Progenitor cell of endocrine pancreas (in vitro differentiated cells): ENCODE data around the gene ADAMTSL1. TPM values are rescaled to one million over a fixed set of nuclear protein-coding genes. Genes with fewer than 3 reads are reported as not detected.

Experiments
- DNase-seq: peaks from one replicate; pipeline ENCODE4 v3.0.0; 2021; ENCODE audit warnings: low spot score; ENCODE audit not compliant: unreplicated experiment
- H3K27ac Mint-ChIP-seq: 2 replicates; pipeline ENCODE4 v1.8.0; 2021; ENCODE audit warnings: mild to moderate bottlenecking, moderate library complexity, mixed read lengths
- H3K27me3 Mint-ChIP-seq: 2 replicates; pipeline ENCODE4 v1.8.0; 2021; ENCODE audit warnings: mixed read lengths
- H3K36me3 Mint-ChIP-seq: 2 replicates; pipeline ENCODE4 v1.8.0; 2022; ENCODE audit warnings: mixed read lengths; ENCODE audit not compliant: insufficient read depth
- H3K4me1 Mint-ChIP-seq: 2 replicates; pipeline ENCODE4 v1.8.0; 2021; ENCODE audit warnings: low read depth, mixed read lengths
- H3K4me3 Mint-ChIP-seq: 2 replicates; pipeline ENCODE4 v1.8.0; 2021; ENCODE audit warnings: low read depth, mild to moderate bottlenecking, moderate library complexity, mixed read lengths
- H3K9me3 Mint-ChIP-seq: 2 replicates; pipeline ENCODE4 v1.8.0; 2021; ENCODE audit warnings: low read depth, mixed read lengths
- CTCF ChIP-seq: fragments of 200-600 bp; sonication (generic); IDR thresholded peaks from one replicate; pipeline ENCODE4 v1.5.0; 2021; ENCODE audit warnings: antibody characterized with exemption, mild to moderate bottlenecking; ENCODE audit not compliant: unreplicated experiment
- total RNA-seq: library from RNA; stranded (reverse); gene quantifications from 2 replicates; pipeline ENCODE4 v1.2.1, GENCODE V29; 2021

Gene ADAMTSL1
- total RNA-seq, 1 donor from 2014 or later: 2.1 TPM

DNA sequence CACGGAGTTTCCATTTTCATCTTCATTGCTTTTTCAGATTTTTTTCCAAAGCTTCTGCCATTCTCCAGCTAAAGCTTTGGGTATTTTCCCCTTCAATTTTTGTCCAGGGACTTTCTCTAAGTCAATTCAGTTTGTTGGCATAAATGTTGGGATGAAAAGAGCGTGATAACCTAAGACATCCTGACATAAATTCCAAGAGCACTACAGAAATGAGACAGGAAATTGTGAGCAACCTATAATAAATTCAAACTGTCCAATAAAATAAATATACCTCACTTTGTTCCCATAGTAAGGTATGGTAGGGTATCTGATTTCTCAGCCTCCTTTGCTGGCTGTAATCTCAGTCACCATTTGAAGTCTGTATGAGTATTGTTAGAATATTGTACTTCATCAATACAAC lies 8.4 kb downstream of the ADAMTSL1 start:
- no peak for TF ChIP-seq CTCF
- no peaks in the 10 kb centered on the region for H3K9me3 Mint-ChIP-seq
- H3K27ac Mint-ChIP-seq: no peak overlapping the region
- DNase-seq: no peak
- no peaks in the 10 kb centered on the region for H3K36me3 Mint-ChIP-seq
- no peaks in the 10 kb centered on the region for H3K4me1 Mint-ChIP-seq
- H3K27me3 Mint-ChIP-seq: peaks cover 1% of the 10 kb centered on the region
- no peak overlapping the region for H3K4me3 Mint-ChIP-seq

- H3K4me3 Mint-ChIP-seq: no peak overlapping the region
- no peaks in the 10 kb centered on the region for H3K4me1 Mint-ChIP-seq
- peaks cover 9% of the 10 kb centered on the region for H3K27me3 Mint-ChIP-seq
- TF ChIP-seq CTCF: no peak
- no peak for DNase-seq
- no peak overlapping the region for H3K27ac Mint-ChIP-seq
- H3K36me3 Mint-ChIP-seq: no peaks in the 10 kb centered on the region
- H3K9me3 Mint-ChIP-seq: no peaks in the 10 kb centered on the region
Measured at GRCh38 chr9:18485714-18486113, 11.8 kb downstream of the ADAMTSL1 start.

DNA sequence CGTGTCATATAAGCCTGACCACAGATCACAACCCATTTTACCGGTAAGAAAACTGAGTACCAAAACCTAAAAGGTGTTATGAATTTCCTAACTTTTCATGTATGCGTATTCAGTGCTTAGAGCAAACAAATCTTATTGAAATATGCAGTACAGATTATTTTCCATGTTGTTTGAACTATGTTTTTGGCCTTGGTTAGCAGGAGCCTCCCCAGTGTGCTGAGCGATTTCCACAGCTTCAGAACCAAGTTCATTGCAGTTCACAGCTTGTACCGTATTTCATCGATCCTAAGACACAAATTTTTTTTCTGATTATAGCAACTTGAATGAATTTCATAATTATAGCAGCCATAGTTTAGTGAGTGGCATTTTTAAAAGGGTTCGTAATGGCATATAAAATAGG lies 13.7 kb downstream of the ADAMTSL1 start:
- peaks cover 9% of the 10 kb centered on the region for H3K27me3 Mint-ChIP-seq
- no peak for TF ChIP-seq CTCF
- H3K27ac Mint-ChIP-seq: no peak overlapping the region
- H3K9me3 Mint-ChIP-seq: no peaks in the 10 kb centered on the region
- no peak for DNase-seq
- H3K4me3 Mint-ChIP-seq: no peak overlapping the region
- H3K36me3 Mint-ChIP-seq: no peaks in the 10 kb centered on the region
- peaks cover 6% of the 10 kb centered on the region for H3K4me1 Mint-ChIP-seq

- TF ChIP-seq CTCF: no peak
- Mint-ChIP-seq H3K27ac (no peak overlapping the region), H3K36me3 (no peaks in the 10 kb centered on the region), H3K4me1 (peaks cover 16% of the 10 kb centered on the region), H3K9me3 (no peaks in the 10 kb centered on the region), H3K27me3 (peaks cover 9% of the 10 kb centered on the region), H3K4me3 (no peak overlapping the region)
- DNase-seq: no peak
Measured at GRCh38 chr9:18488886-18489285, 14.9 kb downstream of the ADAMTSL1 start.

DNA sequence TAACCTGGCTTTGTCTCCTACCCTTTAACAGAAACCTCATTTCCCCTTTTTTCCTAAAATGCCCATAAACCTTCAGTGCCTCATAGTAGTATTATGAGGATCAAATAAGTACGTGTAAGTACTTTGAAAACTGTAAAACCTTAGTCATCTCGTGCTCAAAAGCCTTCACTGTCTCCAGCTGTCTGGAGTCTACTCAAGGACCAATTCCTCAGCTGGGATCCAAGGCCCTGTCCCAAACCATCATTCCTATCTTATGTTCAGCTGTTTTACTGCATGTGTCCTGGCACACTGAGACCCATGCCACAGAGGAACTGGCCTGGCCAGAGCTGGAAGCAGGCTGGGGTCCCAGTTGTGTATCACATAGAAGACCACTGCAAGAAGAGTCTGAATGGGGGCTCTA lies 15.9 kb downstream of the ADAMTSL1 start:
- Mint-ChIP-seq H3K36me3 (no peaks in the 10 kb centered on the region), H3K4me3 (no peak overlapping the region), H3K9me3 (no peaks in the 10 kb centered on the region), H3K27ac (no peak overlapping the region), H3K4me1 (peaks cover 24% of the 10 kb centered on the region), H3K27me3 (peaks cover 9% of the 10 kb centered on the region)
- TF ChIP-seq CTCF: no peak
- no peak for DNase-seq
